Hematopoietic multipotent progenitor cell treated with erythropoietin and hydrocortisone succinate and interleukin-3 and kit ligand, for 6 days (in vitro differentiated cells): ENCODE measurements around the gene PHLDA3.
A peak's percentile ranks its signal among the peaks of the same experiment; 100 is the strongest.
"Not testable (repeated sequence)": the region's sequence is repeated elsewhere in the genome, so short reads cannot be mapped to it uniquely, and the experiment has no call there.

Experiments
- DNase-seq: peaks from one replicate; pipeline ENCODE4 v3.0.0-alpha.2; 2015

The PHLDA3 gene

DNA sequence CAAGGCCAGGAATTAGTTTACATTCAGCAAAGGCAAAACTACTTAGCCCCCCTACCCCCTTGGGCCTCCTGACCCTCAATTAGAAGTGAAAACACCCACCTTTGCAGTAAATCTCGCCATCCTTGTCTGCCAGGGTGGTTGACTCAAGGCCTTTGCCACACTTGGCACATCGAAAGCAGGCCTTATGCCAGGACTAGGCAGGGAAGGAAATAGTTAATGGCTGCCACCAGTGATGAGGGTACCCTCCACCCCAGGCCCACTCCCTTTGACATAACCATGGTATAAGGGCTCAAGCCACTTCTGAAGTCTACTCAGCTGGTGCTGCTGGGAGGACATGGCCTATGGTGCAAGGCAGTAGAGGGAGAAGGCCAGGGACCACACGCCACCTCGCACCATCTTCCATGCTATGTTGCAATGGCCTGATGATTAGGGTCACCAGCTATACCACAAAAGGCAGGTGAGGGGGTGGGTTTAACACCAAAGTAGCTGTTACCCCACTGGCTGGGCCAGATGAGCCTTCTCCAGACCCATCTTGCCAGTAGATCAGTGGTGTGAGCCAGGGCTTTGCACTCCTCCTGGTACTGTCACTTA is 16.3 kb upstream of the PHLDA3 start:
- DNase-seq, result no peak

DNA sequence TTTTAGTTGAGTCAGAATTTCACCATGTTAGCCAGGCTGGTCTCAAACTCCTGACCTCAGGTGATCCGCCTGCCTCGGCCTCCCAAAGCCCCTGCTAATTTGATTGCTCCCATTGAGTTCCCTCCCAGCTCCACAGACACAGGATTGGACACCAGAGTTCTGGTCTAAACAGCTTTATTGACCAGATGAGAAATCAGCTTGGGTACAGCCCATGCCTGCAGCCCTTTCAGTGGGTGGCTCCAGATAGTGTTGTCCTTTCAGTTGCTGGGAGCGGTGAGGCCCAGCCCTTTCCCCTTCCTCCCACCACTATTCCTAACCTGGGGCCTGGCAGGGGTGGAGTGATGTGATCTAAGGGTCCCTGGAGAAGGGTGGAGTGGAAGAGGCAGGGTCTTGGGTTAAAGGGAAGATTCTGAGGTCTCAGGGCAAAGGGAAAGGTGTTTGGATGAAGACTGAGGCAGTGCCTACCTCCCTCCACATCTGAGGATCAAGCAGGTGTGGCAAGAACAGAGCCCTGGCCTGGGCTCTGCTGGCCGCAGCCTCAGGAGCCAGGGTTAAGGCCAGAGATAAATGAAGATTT is 14.5 kb upstream of the PHLDA3 start:
- DNase-seq, result no peak

- DNase-seq, result no peak
Observed at GRCh38 chr1:201482755-201483154, 13.8 kb upstream of the PHLDA3 start.

- DNase-seq, result peak; percentile 92
Observed at GRCh38 chr1:201481761-201482493, 12.9 kb upstream of the PHLDA3 start.

GRCh38 chr1:201481004-201481380 is 12.0 kb upstream of the PHLDA3 start:
- DNase-seq, result no peak

- DNase-seq, result peak; percentile 91
Observed at GRCh38 chr1:201480231-201481003, 11.4 kb upstream of the PHLDA3 start.

GRCh38 chr1:201479201-201479730 is 10.3 kb upstream of the PHLDA3 start:
- no peak for DNase-seq

DNA sequence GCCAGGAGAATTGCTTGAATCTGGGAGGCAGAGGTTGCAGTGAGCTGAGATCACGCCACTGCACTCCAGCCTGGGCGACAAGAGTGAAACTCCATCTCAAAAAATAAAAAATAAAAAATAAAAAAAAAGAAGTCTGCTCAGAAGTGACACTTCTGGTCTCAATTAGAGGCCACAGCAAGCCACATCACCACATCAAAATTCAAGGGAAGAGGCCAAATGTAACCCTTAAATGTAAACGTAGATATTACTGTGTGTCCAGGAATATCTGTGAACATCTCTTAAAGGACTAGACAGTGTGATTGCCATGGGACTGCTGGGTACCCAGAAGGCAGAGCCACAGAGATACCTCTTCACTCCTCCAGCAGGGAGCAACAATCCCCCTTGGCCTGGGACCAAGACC is 9.7 kb upstream of the PHLDA3 start:
- DNase-seq, result not testable (repeated sequence)

DNA sequence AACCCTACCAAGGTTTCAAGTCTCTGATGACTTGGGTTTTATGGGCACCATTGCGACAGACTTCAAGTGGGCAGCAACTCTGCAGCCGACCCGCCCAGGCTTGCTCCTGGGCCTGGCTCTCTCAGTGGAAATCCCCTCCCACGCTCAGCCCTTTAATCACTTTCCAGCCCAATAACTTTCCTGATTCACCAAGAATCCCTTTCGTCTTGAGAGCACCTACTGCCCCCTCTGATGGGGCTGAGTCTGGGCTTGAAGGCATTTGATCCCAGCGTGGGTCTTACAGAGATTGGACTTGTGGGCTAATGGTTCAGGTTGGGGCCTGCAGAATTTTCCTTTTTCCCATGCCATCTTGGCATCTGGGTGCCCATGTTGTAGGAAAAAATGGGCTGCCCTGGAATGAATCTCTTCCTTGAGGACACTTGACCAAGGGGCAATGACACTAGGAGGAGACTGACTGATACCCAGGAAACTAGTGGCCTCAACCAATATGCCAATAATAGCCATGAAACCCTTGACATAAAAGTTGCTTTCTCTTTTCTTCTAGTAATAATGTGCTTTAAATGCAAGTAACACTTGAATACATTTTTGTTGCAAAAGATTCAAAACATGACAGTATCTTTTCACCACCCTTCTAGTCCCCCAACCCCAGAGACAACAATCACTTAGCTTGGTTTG is 7.8 kb upstream of the PHLDA3 start:
- DNase-seq, result no peak

GRCh38 chr1:201475915-201476669 is 7.1 kb upstream of the PHLDA3 start:
- no peak for DNase-seq

DNA sequence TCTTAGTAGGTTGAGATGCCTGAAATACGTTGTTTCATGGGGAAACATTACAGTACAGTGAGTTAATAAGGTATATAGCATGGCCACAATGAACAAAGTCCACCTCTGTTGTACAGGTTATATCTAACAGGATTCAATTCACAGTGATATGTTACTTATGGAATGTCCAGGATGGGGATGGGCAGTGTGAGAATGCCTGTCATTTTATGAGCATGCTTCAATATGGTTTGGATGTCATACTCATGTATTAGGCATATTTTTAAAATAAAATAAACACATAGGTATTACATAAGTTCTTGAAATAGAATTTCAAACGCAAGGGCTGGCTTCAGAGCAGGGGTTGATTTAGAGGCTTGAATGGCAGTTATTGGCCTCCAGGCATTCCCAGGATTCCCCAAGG is 6.1 kb upstream of the PHLDA3 start:
- no peak for DNase-seq

DNA sequence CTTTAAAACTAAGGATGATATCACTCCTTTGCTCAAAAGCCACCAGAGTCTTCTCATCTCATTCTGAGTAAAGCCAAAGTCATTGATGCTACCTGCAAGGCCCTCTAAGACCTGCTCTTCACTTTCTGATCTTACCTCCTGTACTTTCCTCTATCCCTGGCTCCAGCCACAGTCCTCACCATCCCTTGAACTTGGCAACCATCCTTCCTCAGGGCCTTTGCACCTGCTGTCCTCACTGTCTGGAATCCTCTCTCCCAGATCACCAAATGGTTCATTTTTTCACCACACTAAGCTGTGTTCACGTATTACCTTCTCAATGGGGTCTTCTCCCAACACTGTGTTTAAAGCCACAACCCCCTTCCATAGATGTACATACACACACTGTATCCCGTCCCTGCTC is 4.3 kb upstream of the PHLDA3 start:
- no peak for DNase-seq

- not testable (repeated sequence) for DNase-seq
Observed at GRCh38 chr1:201472321-201472720, 3.3 kb upstream of the PHLDA3 start.

GRCh38 chr1:201471772-201472171 is 2.8 kb upstream of the PHLDA3 start:
- DNase-seq, result no peak

DNA sequence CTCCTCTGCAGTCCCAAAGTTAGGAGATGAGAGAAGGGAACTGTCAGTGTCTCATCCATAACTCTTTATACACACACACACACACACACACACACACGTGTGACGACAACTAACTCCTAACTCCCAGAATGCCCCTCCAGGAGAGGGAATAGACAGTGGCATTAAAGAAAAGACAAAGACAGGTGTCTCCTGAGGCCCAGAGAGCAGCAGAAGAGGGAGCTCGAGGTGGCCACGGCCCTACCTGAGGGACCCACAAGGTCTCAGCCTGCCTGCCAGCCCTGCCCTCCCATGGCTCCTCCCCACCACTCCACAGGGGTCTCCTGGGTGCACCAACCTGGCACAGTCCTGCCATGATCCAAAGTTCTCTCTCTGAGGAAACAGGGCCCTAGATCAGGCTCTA is 1.6 kb upstream of the PHLDA3 start:
- DNase-seq, result no peak

- no peak for DNase-seq
Observed at GRCh38 chr1:201469645-201470074, 672 bp upstream of the PHLDA3 start.

GRCh38 chr1:201468501-201468843 is 516 bp downstream of the PHLDA3 start:
- peak; percentile 69 for DNase-seq

- DNase-seq, result no peak
Observed at GRCh38 chr1:201466492-201466891, 2.5 kb downstream of the PHLDA3 start.

DNA sequence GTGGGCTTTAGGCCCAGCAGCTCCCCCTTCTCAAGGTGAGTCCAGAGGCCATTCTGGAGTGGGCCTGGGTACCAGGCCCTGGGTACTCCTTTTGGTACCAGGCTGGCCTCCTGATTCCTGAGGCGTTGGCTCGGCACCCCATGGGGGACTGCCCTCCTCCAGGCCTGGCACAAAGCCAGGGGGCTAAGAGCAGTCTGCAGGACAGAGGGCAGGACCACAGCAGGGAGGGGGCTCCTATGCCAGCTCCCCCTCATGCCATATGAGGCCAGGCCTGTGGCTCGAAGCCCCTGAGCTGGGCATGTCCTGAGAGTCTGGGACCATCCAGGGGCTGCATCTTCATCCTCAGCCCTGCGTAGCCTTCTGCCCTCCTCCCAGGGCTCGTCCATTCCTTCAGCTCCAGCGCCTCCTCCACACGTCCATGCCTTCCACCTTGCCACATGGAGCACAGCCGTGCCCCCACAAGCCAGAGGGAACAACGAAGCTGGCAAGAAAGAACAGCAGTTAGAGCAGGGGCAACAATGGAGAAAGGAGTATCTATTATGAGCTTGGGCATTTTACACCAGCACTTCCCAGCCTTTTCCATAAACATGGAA is 3.2 kb downstream of the PHLDA3 start:
- DNase-seq, result no peak

- DNase-seq, result no peak
Observed at GRCh38 chr1:201463071-201463552, 5.9 kb downstream of the PHLDA3 start.

DNA sequence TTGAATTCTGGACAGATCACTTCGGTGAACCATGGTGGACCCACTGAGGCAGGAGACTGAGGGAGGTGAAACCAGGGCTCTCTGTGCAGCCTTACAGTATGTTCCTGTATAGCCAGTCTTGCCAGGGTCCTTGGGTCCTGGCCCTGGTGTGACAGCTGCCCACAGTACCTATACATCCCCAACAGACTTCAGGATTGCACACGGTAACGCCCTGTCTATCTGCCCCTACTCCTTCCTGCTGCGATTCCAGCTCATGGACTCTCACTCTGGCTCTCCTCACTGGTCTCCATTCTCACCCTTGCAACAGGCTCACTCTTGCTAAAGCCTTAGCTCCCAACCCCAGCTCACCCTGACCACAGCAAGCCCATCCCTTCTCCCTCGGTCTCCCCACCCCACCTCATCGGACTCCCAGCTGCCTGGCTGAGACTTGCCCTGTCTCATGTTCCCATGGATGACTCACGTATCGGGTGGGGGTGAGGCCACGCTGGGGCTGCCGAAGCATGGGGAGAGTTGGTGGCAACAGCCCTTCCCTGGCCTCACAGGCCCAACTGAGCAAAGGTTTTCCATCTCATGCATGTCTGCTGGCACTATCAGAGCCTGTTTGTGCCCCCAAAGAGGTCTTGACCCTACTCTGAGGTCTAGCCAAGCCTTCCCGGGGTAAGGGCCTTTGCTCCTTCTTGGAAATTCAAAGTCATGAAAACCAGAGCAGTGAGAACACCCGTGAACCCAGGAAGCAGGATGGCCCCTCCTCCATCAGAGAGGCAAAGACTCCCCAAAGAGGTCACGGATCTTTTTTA is 7.1 kb downstream of the PHLDA3 start:
- DNase-seq, result no peak
